Stimulated activated CD4-positive, alpha-beta T cell treated with anti-CD3 and anti-CD28 coated beads, Interleukin-1b, Interleukin-23, amount 100 ng/mL, for 48 hours (primary cell): Measurements from ENCODE around the gene TAF1C.
"Not testable (repeated sequence)": the region's sequence is repeated elsewhere in the genome, so short reads cannot be mapped to it uniquely, and the experiment has no call there.

ENCODE experiments used
- DNase-seq: peaks from one replicate; pipeline ENCODE4 v3.0.0-alpha.2; 2020

The TAF1C gene, protein sequence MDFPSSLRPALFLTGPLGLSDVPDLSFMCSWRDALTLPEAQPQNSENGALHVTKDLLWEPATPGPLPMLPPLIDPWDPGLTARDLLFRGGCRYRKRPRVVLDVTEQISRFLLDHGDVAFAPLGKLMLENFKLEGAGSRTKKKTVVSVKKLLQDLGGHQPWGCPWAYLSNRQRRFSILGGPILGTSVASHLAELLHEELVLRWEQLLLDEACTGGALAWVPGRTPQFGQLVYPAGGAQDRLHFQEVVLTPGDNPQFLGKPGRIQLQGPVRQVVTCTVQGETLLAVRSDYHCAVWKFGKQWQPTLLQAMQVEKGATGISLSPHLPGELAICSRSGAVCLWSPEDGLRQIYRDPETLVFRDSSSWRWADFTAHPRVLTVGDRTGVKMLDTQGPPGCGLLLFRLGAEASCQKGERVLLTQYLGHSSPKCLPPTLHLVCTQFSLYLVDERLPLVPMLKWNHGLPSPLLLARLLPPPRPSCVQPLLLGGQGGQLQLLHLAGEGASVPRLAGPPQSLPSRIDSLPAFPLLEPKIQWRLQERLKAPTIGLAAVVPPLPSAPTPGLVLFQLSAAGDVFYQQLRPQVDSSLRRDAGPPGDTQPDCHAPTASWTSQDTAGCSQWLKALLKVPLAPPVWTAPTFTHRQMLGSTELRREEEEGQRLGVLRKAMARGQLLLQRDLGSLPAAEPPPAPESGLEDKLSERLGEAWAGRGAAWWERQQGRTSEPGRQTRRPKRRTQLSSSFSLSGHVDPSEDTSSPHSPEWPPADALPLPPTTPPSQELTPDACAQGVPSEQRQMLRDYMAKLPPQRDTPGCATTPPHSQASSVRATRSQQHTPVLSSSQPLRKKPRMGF

DNA sequence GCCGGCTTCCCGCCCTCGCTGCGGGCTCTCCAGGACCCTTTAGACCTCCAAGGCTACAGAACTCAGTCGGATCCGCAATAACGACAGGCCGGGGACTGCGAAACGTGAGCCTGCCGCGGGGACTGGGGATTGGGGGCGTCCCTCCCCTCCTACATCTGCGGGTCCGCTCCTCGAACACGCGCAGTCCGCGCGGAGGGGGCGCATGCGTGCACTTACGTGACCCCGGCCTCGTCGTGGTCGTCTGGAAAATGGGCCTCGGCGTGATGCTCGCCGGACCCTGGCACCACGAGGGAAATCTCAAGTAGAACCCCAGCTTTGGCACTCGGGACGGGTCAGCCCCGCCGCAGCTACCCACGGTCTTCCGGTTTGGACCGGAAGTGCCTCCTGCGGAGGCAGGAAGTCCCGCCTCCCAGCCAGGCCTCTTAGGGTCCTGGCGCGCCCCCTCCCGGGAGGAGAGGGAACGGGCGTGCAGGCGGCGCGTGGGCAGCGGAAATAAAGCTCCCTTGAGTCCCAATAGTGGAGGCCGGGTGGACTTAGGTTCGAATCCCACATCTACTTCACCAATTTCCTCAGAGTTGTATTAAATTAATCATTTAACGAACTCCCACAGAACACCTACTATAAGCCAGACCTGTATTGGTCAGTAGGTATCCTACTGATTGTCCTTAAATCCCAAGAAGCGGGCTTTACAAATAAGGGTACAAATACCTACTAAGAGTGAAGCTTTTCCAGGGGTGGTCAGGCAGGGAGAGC is at the start of gene TAF1C:
Gene TAF1C (minus strand): TSS at position 373 of the 753 bp plus-strand sequence. CDS start 2,069 bp downstream, outside the sequence.
- peak; percentile 93 for DNase-seq

DNA sequence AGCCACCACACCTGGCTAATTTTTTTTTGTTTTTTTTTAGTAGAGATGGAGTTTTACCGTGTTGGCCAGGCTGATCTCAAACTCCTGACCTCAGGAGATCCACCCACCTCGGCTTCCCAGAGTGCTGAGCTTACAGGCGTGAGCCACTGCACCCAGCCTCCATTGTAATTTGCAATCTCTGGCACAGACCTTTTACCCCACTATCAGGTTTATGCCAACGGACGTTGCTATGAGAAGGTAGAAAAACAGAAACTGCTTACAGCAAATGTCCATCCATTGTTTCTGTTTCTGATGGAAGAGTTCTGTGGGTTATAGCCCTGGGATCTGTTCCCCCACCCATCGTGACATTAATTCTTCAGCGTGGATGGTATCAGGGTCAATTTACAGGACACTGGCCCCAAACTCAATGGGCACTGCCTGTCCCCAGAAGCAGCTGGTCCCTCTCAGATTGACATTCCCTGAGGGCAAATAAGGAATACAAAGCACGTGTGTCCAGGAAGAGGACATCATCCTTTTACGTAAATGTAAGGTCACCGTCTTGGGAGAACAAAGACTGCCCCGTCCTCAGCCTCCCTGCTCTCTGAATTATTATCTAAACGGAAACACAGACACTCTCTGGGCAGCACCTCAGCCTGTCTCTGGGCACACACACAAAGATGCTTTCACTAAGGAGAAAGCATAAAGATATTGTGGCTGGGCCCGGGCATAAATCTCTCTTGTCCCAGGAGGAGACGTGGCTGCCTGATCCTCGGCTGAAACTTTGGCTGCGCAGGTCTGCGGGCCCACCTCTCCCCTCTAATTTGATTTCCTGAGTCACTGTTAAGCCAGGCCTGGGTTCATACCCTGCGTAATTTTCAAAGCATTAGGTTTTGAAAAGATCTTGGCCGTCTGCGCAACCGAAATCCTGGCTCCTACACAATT is 47.7 kb upstream of the TAF1C start:
- DNase-seq = no peak

DNA sequence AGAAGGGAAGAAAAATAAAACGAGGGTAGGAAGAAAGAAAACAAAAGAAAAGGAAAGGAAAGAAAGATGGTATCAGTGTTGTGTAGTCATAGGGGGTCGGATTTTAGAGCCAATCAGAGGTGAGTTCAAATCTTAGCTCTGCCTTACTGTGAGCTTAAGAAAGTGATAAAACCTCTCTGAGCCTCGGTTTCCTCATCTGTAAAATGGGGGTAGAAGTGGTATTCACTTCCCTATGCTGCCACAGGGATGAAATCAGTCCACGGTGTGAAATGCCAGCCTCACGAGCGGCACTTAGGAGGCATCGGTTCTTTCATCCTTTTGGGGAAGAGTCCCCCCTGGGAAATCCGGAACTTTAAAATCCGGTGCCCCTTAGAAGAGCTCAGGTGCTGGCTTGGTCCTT is 46.9 kb upstream of the TAF1C start:
- no peak for DNase-seq

DNA sequence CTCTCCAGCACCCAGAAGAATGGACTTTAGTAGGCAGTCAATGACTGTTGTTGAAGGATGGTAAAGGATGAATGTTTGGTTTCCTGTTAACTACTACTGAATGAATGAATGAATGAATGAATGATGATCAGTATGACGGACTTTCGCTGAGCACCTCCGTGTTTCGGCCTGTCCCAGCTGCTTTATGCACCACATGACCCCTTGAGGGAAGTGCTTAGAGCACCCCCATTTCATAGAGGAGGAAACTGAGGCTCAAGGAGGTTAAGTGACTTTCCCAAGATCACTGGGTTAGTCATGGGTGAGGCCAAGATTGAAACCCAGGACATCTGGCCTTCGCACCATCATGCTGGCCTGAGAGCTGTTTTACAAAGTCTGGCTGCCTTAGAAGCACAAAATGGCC is 46.1 kb upstream of the TAF1C start:
- DNase-seq = no peak

DNA sequence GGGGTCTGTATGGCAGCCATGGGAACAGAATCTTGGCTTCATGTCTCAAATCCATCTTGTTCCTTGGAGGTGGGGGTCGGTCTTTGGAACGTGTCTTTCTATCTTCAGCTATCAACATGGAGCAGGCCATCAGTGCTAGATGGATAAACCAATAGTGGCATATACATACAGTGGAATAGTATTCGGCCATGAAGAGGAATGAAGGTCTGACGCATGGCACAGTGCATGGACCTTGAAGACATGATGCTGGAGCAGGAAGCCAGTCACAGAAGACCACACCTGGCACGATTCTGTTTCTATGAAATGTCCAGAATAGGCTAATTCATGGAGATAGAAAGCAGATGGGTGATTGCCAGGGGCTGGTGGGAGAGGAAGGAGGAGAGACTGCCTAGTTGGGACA is 45.2 kb upstream of the TAF1C start:
- no peak for DNase-seq

DNA sequence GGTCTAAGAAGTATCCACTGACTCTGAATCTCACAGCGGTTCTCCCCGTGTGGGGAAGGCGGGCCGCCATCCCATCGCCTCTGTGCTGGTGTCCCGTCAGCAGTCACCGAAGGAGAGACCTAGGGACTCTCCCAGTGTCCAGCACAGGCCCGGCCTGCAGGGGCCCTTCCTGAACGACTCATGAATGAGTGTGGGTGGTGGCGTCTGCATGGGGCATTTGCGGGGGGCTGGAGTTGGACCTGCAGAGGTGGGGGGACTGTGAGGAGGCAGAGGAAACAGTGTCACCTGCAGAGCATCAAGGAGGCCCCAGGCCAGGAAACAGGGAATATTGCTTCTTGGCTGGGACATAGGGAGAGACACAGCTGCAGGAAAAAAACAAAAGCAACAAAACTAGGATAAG is 42.6 kb upstream of the TAF1C start:
- DNase-seq = no peak

DNA sequence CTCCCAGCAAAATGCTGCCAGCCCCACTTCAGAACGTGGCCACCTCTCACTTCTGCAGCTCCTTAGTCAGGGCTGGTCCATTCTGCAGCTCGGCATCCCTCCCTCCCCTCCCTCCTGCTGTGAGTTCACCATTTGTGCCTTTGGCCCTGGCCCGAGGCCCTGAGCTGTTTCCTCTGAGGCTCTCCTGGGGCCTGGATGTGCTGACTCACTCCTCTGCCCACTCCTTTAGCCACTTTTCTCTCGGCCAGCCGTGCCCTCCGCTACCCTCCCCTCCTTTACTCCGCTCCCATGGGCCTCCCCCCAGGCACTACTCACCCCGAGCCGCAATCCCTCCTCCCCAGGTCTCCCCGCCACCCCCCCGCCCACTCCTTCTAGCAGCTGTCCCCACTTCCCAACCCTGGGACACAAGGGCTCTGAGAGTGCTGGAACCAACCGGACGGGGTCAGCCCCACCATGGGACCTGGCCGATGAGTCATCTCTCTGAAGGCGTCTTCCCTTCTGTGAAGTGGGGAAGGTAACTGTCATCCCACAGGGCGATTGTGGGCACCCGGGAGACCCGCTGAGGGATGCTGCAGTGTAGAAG is 41.5 kb upstream of the TAF1C start:
- no peak for DNase-seq

DNA sequence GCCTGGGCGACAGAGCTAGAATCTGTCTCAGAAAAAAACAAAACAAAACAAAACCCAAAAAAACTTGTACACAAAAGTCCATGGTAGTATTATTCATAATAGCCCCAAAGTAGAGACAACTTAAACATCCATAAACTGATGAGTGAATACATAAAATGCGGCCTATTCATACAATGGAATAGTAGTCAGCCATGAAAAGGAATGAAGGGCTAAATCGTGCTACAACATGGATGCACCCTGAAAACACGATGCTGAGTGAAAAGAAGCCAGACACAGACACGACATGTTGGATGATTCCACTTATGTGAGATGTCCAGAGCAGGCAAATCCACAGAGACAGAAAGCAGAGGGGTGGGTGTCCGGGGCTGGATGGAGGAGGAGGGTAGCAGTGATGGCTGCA is 40.7 kb upstream of the TAF1C start:
- DNase-seq = no peak

DNA sequence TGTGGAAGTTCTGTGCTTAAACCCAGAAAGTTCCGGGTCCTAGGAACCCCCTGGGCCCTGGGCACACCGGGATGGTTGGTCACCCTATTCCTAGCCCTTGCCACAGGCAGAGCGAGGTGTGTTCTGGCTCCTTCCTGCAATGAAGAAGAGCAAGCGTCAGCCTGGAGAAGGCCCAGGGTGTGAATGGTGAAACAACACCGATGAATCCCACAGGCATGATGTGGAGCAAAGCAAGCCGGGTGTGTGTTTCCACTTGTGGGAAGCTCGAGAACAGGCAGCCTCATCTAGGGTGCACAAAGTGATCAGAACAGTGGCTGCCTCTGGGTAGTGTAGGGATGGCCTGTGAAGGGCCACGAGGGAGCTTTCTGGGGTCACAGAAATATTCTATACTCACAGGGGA is 39.2 kb upstream of the TAF1C start:
- no peak for DNase-seq

DNA sequence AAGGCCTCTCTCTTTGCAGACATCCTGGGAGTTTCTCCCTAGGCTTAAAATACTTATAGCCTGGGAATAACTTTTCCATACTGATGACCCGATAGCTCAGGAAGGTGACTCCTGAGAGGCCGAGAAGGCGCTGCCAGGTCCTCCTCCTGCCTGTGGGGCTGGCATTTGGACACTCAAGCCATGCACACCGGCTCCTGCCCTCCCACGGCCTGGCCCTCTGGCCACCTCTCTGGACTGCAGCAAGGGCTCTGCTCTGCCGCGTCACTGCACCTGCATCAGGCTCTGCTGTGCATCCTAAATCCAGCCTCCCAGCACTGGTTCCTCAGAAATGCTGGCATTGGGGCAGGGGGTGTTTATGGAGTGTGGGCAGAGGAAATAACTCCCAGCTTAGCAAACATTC is 38.7 kb upstream of the TAF1C start:
- no peak for DNase-seq

DNA sequence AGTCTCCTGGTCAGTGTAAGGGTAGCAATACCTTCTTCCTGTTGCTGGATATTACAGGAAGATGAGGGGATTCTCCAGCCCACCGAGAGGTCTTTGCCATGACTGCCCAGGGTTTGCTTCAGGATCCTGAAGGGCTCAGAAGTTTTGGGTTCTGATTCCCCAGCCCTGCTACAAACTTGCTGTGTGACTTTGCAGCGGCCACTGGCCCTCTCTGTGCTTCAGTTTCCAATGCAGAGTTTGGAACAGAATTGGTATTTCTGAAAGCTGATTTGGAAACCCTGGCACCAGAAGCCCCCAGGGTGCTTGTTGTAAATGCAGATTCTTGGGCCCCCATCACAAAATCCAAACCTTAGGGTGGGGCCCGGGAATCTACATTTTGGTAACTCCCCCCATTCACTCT is 38.3 kb upstream of the TAF1C start:
- no peak for DNase-seq

DNA sequence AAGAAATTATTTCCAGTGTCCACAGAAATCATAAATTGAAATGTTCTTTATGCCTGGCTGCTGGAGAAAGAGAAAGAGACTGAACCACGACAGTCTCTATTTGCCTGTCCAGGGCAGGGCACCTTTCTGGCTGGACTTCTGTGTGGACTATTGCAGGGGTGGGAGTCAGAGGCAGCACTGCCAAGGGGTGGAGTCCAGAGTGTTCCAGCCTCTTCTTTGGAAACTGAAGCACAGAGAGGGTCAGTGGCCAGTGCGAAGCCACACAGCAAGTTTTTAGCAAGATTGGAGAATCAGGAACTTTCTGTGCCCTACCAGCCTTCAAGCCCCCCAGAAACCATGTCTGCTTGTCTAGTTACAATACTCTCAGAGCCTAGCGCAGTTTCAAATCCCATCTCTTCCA is 37.7 kb upstream of the TAF1C start:
- DNase-seq = no peak

DNA sequence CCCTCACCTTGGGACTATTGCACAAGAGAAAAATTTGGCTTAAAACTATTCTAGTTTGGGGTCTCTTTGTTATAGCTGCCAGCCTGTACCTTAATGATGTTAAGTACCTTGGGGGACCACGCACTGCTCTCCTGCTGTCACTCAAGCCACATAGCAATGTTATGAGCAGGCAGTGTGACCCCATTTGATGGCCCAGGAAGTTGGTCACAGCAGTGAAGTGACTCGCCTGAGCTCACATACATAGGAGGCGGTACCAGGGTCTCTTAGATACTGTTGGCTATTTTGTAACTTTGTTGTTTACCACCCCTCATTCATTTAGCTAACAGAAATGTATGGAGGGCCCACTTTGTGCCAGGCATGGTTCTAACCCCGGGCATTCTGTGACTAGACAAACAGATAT is 36.6 kb upstream of the TAF1C start:
- no peak for DNase-seq

DNA sequence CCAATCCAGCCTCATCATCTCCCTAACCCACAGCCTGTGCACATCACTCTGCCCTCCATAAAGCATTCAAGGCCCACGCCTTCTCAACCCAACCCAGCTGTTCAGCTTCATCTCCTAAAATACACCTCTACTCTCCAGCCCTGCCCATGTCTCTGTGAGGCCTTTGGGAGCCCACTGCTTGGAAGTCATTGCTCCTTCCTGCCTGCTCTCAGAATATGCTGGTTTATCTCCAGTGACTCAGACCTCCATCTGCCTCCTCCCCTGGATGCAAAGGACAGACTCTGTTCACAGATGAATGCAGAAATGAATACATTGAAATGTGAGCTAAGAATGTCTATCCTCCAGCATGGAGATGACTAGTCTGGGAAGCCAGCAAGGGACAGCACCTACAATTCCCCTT is 34.0 kb upstream of the TAF1C start:
- DNase-seq = no peak

DNA sequence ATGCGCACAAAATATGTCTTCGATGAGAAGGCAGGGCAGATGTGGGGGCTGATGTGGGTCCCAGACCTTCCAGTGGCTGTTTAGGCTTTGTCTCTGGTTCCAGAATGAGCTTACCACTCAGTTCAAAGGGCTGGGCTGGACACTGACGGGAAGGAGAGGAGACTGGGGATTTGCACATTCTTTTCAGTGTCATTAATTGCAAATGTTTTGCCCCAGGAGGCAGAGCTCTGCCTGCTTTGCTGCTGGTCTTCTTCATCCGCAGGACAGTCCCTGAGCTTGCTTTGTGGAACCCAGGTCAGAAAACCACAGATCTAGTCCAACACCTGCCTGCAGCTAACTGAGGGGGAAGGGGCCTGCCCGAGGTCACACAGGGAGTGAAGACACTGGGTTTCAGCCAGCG is 32.1 kb upstream of the TAF1C start:
- DNase-seq = no peak

DNA sequence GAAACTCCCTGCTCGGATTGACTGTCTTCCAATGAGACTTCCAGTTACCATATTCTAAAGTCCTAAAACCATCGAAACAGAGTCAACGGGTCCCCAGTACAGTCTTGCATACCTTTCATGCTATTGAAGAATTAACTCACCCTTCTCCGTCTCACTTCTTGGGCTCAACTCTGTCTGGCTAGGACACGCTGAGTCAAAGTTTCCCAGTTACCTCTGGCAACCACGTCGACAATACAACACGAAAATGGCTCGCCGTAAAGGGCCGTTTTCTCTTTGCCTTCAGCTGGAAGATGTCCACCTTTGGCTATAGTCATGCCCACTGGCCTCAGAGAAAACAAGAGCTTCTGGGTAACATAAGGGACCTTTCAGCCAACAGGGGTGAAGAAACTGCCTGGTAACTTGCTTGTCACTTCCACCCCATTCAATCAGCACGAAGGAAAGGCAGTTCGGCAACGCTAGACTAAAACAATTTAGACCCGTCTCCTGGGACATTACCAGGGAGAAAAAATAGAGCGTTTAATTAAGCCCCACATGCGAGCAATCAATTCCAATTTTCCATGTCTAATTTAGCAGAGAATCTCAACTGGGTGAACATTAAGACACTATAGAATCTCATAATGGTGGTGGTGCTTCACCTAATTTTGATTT is 31.4 kb upstream of the TAF1C start:
- DNase-seq = no peak

DNA sequence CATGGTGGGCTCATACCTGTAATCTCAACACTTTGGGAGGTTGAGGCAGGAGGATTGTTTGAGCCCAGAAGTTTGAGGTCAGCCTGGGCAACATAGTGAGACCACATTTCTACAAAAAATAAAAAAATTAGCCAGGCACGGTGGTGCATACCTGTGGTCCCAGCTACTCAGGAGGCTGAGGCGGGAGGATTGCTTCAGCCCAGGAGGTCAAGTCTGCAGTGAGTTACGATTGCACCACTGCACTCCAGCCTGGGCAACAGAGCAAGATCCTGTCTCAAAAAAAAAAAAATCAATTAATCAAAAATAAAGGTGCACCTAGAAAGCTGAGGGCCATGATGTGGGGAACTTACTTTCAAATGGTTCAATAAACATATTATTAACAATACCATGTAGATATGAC is 29.3 kb upstream of the TAF1C start:
- DNase-seq = not testable (repeated sequence)

DNA sequence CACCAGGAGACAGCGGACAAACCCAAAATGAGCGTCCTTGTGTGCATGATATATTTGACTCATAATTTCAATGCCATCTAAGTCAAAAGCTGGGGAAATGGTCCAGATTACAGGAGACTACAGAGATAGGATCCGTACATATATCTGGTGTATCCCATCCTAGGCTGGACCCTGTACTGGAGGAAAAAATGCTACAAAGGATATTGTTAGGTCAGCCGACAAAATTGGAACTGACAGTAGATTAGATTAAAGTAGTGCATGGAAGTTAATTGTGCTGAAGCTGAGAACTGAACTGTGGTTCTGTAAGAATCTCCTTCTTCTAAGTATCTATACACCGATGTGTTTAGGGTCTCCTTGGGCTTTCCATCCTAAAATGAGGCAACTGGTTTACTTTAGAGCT is 28.7 kb upstream of the TAF1C start:
- no peak for DNase-seq

DNA sequence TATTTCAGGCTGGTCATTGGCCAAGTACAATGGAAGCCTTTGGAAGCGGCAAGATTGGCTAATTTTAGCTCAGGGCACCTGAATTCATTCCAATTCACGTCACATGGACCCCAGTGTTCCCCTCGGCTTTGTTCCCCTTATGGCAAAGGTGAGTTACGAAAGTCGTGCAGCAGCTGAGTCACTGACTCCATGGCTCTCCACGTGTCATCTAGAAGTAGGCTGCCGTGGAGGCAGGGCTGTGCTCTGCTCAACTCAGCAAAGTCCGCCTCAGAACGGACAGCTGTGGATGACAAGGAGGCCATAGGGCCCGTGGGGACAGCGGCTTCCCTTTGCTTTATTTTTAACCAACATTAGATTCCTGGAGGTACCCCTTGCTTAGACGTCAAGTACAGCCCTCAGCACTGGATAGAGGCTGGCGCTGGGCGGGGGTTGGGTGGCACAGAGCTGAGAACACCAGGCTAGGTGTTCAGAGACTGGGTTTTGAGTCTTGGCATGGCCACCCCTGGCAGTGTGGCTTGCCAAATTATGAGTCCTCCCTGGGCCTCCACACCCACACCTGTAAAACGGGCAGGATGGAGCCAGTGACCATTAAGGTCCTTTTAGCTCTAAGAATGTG is 27.7 kb upstream of the TAF1C start:
- DNase-seq = no peak

DNA sequence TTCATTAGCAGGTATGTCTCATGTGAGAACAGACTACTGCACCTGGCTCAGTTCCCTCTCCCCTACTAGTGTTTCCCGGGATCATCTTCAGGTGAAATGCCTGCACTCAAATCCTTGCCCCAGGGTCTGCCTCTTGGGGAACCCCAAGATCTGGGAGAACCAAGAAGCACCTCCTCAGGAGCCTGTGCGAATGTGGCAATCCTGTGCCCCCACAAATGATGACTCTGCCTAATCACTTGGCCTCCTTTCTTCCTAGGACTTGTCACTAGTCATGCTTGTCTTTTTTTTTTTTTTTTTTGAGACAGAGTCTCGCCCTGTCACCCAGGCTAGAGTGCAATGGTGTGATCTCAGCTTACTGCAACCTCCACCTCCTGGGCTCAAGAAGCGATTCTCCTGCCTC is 25.8 kb upstream of the TAF1C start:
- DNase-seq = no peak

DNA sequence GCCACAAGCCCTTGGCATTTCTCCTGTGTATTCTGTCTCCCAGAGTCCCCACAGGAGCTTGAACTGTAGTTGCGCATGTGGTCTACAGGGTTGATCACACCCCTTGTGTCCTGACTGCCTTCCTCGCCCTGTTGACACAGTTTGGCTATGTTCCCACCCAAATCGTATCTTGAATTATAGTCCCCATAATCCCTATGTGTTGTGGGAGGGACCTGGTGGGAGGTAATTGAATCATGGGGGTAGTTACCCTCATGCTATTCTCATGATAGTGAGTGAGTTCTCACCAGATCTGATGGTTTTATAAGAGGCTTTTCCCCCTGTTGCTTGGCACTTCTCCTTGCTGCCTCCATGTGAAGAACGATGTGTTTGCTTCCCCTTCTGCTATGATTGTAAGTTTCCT is 25.3 kb upstream of the TAF1C start:
- DNase-seq = no peak
